HG02588 (cell line): ENCODE results near the gene CNTNAP5.
"Not testable (repeated sequence)": the region's sequence is repeated elsewhere in the genome, so short reads cannot be mapped to it uniquely, and the experiment has no call there.

ENCODE experiments used
- ATAC-seq: cut with Tn5 transposase; IDR thresholded peaks from one replicate; pipeline ENCODE4 v1.9.1; 2021; ENCODE audit warnings: mild to moderate bottlenecking, moderate library complexity; ENCODE audit not compliant: unreplicated experiment

Gene CNTNAP5

GRCh38 chr2:124316881-124317605, 292.0 kb downstream of the CNTNAP5 start:
- ATAC-seq, result no peak

GRCh38 chr2:124317628-124318027, 292.5 kb downstream of the CNTNAP5 start:
- ATAC-seq, result no peak

- no peak for ATAC-seq
These were observed 293.8 kb downstream of the CNTNAP5 start for GRCh38 chr2:124318913-124319312.

- ATAC-seq, result no peak
These were observed 294.5 kb downstream of the CNTNAP5 start for GRCh38 chr2:124319577-124319976.

GRCh38 chr2:124320051-124320688, 295.1 kb downstream of the CNTNAP5 start:
- ATAC-seq, result no peak

- no peak for ATAC-seq
These were observed 298.2 kb downstream of the CNTNAP5 start for GRCh38 chr2:124323321-124323720.

- ATAC-seq, result no peak
These were observed 300.8 kb downstream of the CNTNAP5 start for GRCh38 chr2:124325667-124326440.

GRCh38 chr2:124327303-124327702, 302.2 kb downstream of the CNTNAP5 start:
- ATAC-seq, result no peak

GRCh38 chr2:124328397-124328796, 303.3 kb downstream of the CNTNAP5 start:
- no peak for ATAC-seq

GRCh38 chr2:124333784-124334183, 308.7 kb downstream of the CNTNAP5 start:
- ATAC-seq, result no peak

- ATAC-seq, result no peak
These were observed 310.0 kb downstream of the CNTNAP5 start for GRCh38 chr2:124335058-124335457.

GRCh38 chr2:124339709-124340108, 314.6 kb downstream of the CNTNAP5 start:
- ATAC-seq, result no peak

GRCh38 chr2:124343827-124344498, 318.9 kb downstream of the CNTNAP5 start:
- no peak for ATAC-seq

- no peak for ATAC-seq
These were observed 322.1 kb downstream of the CNTNAP5 start for GRCh38 chr2:124347209-124347608.

GRCh38 chr2:124353656-124354055, 328.6 kb downstream of the CNTNAP5 start:
- ATAC-seq, result no peak

- no peak for ATAC-seq
These were observed 329.4 kb downstream of the CNTNAP5 start for GRCh38 chr2:124354466-124354865.

- not testable (repeated sequence) for ATAC-seq
These were observed 336.9 kb downstream of the CNTNAP5 start for GRCh38 chr2:124361966-124362365.

GRCh38 chr2:124369181-124369580, 344.1 kb downstream of the CNTNAP5 start:
- ATAC-seq, result no peak

GRCh38 chr2:124380221-124380749, 355.2 kb downstream of the CNTNAP5 start:
- no peak for ATAC-seq

- ATAC-seq, result no peak
These were observed 357.1 kb downstream of the CNTNAP5 start for GRCh38 chr2:124382067-124382618.

- ATAC-seq, result no peak
These were observed 370.9 kb downstream of the CNTNAP5 start for GRCh38 chr2:124395961-124396360.
